Measurements from ENCODE around the gene PMEPA1. TPM values are rescaled to one million over a fixed set of nuclear protein-coding genes. Genes with fewer than 3 reads are reported as not detected.
A peak's percentile ranks its signal among the peaks of the same experiment; 100 is the strongest.

Gene PMEPA1
- total RNA-seq, 1 experiment from 2014 or later, result 89.8 TPM

DNA sequence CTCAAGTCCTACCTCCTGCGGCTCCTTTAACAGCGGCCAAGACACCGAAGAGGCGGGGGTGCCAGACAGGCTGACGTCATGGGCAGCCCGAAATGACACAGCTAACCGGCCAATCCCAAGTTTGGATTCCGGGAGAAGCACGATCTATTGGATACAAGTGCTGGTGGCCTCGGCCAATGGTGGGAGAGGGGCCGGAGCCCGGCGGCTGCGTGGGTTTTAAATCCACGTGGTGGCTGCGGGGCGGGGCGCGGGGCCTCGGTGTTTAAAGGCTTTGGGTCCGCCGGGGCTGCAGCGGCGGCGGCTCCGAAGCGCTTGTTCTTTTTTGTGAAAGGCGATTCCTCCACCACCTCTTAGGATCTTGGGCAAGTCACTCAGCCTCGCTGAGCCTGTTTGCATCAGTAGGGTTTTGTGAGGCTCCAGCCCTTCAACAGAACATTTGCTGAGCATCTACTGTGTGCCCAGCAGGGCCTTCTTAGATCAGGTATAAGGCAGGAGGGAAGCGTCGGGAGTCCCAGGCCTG is 8.7 kb upstream of the PMEPA1 start:
- POLR2A ChIA-PET, result no interaction called here
- Histone ChIP-seq H3K27me3 (ENCODE audit: control insufficient read depth, insufficient read depth, low read length) (no peaks in the 10 kb centered on the region), H3K9me3 (ENCODE audit: control insufficient read depth, insufficient read depth, low read depth, low read length) (no peaks in the 10 kb centered on the region), H3K27ac (ENCODE audit: low read length) (peak overlapping the region; percentile 85), H3K4me1 (ENCODE audit: control insufficient read depth, insufficient read depth, low read length) (peaks cover 31% of the 10 kb centered on the region), H3K4me3 (ENCODE audit: low read depth in 2 of 2, low read length in 2 of 2) (peak overlapping the region; percentile 50 to 70), H3K36me3 (ENCODE audit: control insufficient read depth, insufficient read depth, low read length) (no peaks in the 10 kb centered on the region)
- ATAC-seq, result peak; percentile 98
- in situ Hi-C loops (cut with HindIII; ENCODE audit: low pct_unique_long_range_greater_than_20kb, low sequenced_read_pairs) (no loop called here), intact Hi-C loops (cut with micrococcal nuclease; ENCODE audit: unreplicated experiment) (no loop called here)
- BruUV-seq (replicated peaks), result no TSS peak
- CTCF ChIA-PET, result no interaction called here
- peak; percentile 90 for DNase-seq (ENCODE audit: low read depth, low spot score)
- peak; percentile 74; the same call in 1 of the 2 replicates for TF ChIP-seq SIN3A (IDR thresholded peaks at IDR 0.05; ENCODE audit: borderline replicate concordance, insufficient read depth, low read depth, low read length)
- 0 out of 2 replicates have a peak, but pooled peaks have one; percentile 23 for TF ChIP-seq TCF7L2 (IDR thresholded peaks at IDR 0.05; ENCODE audit: low read depth, low read length)
- TF ChIP-seq, protein P1, sequence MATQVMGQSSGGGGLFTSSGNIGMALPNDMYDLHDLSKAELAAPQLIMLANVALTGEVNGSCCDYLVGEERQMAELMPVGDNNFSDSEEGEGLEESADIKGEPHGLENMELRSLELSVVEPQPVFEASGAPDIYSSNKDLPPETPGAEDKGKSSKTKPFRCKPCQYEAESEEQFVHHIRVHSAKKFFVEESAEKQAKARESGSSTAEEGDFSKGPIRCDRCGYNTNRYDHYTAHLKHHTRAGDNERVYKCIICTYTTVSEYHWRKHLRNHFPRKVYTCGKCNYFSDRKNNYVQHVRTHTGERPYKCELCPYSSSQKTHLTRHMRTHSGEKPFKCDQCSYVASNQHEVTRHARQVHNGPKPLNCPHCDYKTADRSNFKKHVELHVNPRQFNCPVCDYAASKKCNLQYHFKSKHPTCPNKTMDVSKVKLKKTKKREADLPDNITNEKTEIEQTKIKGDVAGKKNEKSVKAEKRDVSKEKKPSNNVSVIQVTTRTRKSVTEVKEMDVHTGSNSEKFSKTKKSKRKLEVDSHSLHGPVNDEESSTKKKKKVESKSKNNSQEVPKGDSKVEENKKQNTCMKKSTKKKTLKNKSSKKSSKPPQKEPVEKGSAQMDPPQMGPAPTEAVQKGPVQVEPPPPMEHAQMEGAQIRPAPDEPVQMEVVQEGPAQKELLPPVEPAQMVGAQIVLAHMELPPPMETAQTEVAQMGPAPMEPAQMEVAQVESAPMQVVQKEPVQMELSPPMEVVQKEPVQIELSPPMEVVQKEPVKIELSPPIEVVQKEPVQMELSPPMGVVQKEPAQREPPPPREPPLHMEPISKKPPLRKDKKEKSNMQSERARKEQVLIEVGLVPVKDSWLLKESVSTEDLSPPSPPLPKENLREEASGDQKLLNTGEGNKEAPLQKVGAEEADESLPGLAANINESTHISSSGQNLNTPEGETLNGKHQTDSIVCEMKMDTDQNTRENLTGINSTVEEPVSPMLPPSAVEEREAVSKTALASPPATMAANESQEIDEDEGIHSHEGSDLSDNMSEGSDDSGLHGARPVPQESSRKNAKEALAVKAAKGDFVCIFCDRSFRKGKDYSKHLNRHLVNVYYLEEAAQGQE (IDR thresholded peaks at IDR 0.05; ENCODE audit: insufficient read depth in 1 of 2, low read depth in 2 of 2, low read length in 1 of 2), result no peak
- TF ChIP-seq, protein P2, sequence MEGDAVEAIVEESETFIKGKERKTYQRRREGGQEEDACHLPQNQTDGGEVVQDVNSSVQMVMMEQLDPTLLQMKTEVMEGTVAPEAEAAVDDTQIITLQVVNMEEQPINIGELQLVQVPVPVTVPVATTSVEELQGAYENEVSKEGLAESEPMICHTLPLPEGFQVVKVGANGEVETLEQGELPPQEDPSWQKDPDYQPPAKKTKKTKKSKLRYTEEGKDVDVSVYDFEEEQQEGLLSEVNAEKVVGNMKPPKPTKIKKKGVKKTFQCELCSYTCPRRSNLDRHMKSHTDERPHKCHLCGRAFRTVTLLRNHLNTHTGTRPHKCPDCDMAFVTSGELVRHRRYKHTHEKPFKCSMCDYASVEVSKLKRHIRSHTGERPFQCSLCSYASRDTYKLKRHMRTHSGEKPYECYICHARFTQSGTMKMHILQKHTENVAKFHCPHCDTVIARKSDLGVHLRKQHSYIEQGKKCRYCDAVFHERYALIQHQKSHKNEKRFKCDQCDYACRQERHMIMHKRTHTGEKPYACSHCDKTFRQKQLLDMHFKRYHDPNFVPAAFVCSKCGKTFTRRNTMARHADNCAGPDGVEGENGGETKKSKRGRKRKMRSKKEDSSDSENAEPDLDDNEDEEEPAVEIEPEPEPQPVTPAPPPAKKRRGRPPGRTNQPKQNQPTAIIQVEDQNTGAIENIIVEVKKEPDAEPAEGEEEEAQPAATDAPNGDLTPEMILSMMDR (IDR thresholded peaks at IDR 0.05), result no peak
- TF ChIP-seq POLR2AphosphoS5 (IDR thresholded peaks at IDR 0.05; ENCODE audit: low read depth, low read length), result peak; percentile 52; the same call in 1 of the 2 replicates

DNA sequence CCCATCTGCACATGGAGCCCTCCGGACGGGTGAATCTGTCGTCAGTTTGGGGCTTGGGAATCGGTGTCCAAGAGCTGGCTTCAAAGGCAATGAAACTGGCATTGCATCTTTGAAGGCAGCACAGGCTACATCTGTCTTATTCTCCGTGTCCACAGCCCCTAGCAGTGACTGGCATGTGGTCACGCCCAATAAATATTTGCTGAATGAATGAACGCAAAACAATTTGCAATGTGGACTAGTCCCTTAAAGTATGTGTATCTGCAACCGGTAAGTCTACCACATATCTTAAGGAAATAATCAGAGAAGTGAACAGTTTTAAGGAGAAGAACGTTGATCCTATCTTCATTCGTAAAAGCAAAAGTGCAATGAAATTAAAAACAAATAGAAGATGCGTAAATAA is 8.0 kb upstream of the PMEPA1 start:
- no peak for TF ChIP-seq TCF7L2 (IDR thresholded peaks at IDR 0.05; ENCODE audit: low read depth, low read length)
- TF ChIP-seq SIN3A (IDR thresholded peaks at IDR 0.05; ENCODE audit: borderline replicate concordance, insufficient read depth, low read depth, low read length), result no peak
- TF ChIP-seq, protein P1 (IDR thresholded peaks at IDR 0.05; ENCODE audit: insufficient read depth in 1 of 2, low read depth in 2 of 2, low read length in 1 of 2), result no peak
- TF ChIP-seq, protein P2 (IDR thresholded peaks at IDR 0.05), result no peak
- TF ChIP-seq POLR2AphosphoS5 (IDR thresholded peaks at IDR 0.05; ENCODE audit: low read depth, low read length), result no peak
- H3K9me3 ChIP-seq (ENCODE audit: control insufficient read depth, insufficient read depth, low read depth, low read length), result no peaks in the 10 kb centered on the region
- no peaks in the 10 kb centered on the region for H3K36me3 ChIP-seq (ENCODE audit: control insufficient read depth, insufficient read depth, low read length)
- H3K27ac ChIP-seq (ENCODE audit: low read length), result peak overlapping the region; percentile 69
- no TSS peak for BruUV-seq (replicated peaks)
- intact Hi-C loops (cut with micrococcal nuclease; ENCODE audit: unreplicated experiment) (no loop called here), in situ Hi-C loops (cut with HindIII; ENCODE audit: low pct_unique_long_range_greater_than_20kb, low sequenced_read_pairs) (no loop called here)
- H3K4me3 ChIP-seq (ENCODE audit: low read depth in 2 of 2, low read length in 2 of 2), result peak overlapping the region; percentile 16 to 48
- H3K4me1 ChIP-seq (ENCODE audit: control insufficient read depth, insufficient read depth, low read length), result peaks cover 34% of the 10 kb centered on the region
- no peaks in the 10 kb centered on the region for H3K27me3 ChIP-seq (ENCODE audit: control insufficient read depth, insufficient read depth, low read length)
- POLR2A ChIA-PET, result no interaction called here
- DNase-seq (ENCODE audit: low read depth, low spot score) (no peak), ATAC-seq (peak; percentile 46)
- CTCF ChIA-PET, result no interaction called here
